Karpas-422 (cell line): ENCODE results near the gene TOB1. TPM values are rescaled to one million over a fixed set of nuclear protein-coding genes. Genes with fewer than 3 reads are reported as not detected.
"Not testable (repeated sequence)": the region's sequence is repeated elsewhere in the genome, so short reads cannot be mapped to it uniquely, and the experiment has no call there.

ENCODE experiments used
- DNase-seq: peaks from one replicate; pipeline ENCODE4 v3.0.0-alpha.2; 2015
- H2AFZ ChIP-seq: fragments of 200-600 bp; sonication (generic); 2 replicates; pipeline ENCODE4 v1.6.1; 2014; ENCODE audit warnings: antibody characterized with exemption, low read length, mixed read lengths
- H3K27ac ChIP-seq: fragments of 200-600 bp; sonication (generic); 2 replicates; pipeline ENCODE4 v1.5.1; 2014; ENCODE audit warnings: mild to moderate bottlenecking, low read length, moderate library complexity
- H3K27me3 ChIP-seq: fragments of 200-600 bp; sonication (generic); 2 replicates; pipeline ENCODE4 v1.6.1; 2014; ENCODE audit warnings: low read length, mixed read lengths
- H3K36me3 ChIP-seq: fragments of 200-600 bp; sonication (generic); 2 replicates; pipeline ENCODE4 v1.6.1; 2014; ENCODE audit warnings: low read length, mixed read lengths; ENCODE audit not compliant: insufficient read depth
- H3K4me1 ChIP-seq: fragments of 200-600 bp; sonication (generic); 2 replicates; pipeline ENCODE4 v1.6.1; 2014; ENCODE audit warnings: mild to moderate bottlenecking, low read length, mixed read lengths
- H3K4me2 ChIP-seq: fragments of 200-600 bp; sonication (generic); 2 replicates; pipeline ENCODE4 v1.6.1; 2014; ENCODE audit warnings: low read length, low read depth, mild to moderate bottlenecking; ENCODE audit not compliant: poor library complexity, severe bottlenecking
- H3K4me3 ChIP-seq: fragments of 200-600 bp; sonication (generic); 2 replicates; pipeline ENCODE4 v1.5.1; 2014; ENCODE audit warnings: mild to moderate bottlenecking, antibody characterized with exemption, low read length, mixed read lengths
- H3K79me2 ChIP-seq: fragments of 200-600 bp; sonication (generic); 2 replicates; pipeline ENCODE4 v1.6.1; 2014; ENCODE audit warnings: mild to moderate bottlenecking, low read length, mixed read lengths
- H3K9ac ChIP-seq: fragments of 200-600 bp; sonication (generic); 2 replicates; pipeline ENCODE4 v1.6.0; 2014; ENCODE audit warnings: low read length
- H3K9me2 ChIP-seq: fragments of 200-600 bp; sonication (generic), shearing (Covaris generic); replicated peaks from 2 replicates; pipeline ENCODE4 v1.6.0; 2014; ENCODE audit warnings: mild to moderate bottlenecking, low read length, moderate library complexity; ENCODE audit not compliant: insufficient read depth
- H3K9me3 ChIP-seq: fragments of 300-700, 200-600 bp; sonication (generic); 2 replicates; pipeline ENCODE4 v1.6.1; 2014; ENCODE audit warnings: low read length, mixed read lengths
- H4K20me1 ChIP-seq: fragments of 200-600 bp; sonication (generic); 2 replicates; pipeline ENCODE4 v1.6.1; 2014; ENCODE audit warnings: mild to moderate bottlenecking, antibody characterized with exemption, low read length, low read depth; ENCODE audit not compliant: insufficient read depth
- total RNA-seq: library from RNA; depleted of rRNA; stranded (reverse); fragments of >200 nt; shearing (Covaris generic); gene quantifications from 2 replicates; pipeline ENCODE4 v1.2.3, GENCODE V29; 2014; ENCODE audit warnings: low replicate concordance

TOB1 gene
- total RNA-seq, 1 experiment from 2014 or later: 25.9 TPM

DNA sequence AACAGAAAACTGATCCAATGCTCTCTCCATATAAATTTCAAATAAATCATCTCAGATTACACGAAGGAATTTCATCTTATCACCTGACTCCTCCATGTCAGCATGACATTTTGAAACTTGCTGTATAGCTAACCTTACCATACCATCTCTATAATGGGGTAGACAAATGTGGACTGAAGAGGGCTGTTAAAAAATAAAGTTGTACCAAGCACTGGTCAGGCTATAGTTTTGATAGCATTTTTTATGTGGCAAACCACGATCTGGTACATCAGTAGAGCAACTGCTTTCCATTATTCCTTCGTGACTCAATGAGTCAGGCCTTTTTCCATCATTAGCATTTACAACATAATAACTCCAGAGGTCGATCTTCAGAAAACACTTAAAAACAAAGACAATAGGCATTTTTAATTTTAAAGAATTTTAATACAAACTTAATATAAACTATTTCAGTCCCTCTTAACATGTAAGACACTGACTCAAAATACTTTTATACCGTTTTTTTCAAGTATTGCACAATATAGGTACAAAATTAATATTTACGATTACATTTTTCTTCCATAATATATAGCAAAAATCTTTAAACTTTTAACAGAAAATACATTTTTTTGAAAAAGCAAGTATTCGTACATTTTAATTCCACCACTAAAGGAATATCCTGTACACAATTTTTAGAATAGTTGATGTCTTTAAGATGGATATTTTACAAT, 4.2 kb downstream of the TOB1 start:
- Histone ChIP-seq H3K79me2 (peaks cover 20% of the 10 kb centered on the region), H3K36me3 (peaks cover 23% of the 10 kb centered on the region), H3K9me2 (no peaks in the 10 kb centered on the region), H3K4me1 (peaks cover 14% of the 10 kb centered on the region), H3K27ac (no peak overlapping the region), H3K4me3 (no peak overlapping the region), H3K4me2 (no peak overlapping the region), H4K20me1 (peaks cover 35% of the 10 kb centered on the region), H3K9ac (no peak overlapping the region), H3K9me3 (no peaks in the 10 kb centered on the region), H3K27me3 (no peaks in the 10 kb centered on the region), H2AFZ (no peak overlapping the region)
- no peak for DNase-seq

- H3K79me2 ChIP-seq: peaks cover 20% of the 10 kb centered on the region
- no peak overlapping the region for H3K4me2 ChIP-seq
- no peaks in the 10 kb centered on the region for H3K27me3 ChIP-seq
- peaks cover 23% of the 10 kb centered on the region for H3K36me3 ChIP-seq
- no peak overlapping the region for H3K4me3 ChIP-seq
- H3K9ac ChIP-seq: no peak overlapping the region
- peaks cover 35% of the 10 kb centered on the region for H4K20me1 ChIP-seq
- H3K4me1 ChIP-seq: peaks cover 12% of the 10 kb centered on the region
- no peaks in the 10 kb centered on the region for H3K9me3 ChIP-seq
- no peak overlapping the region for H2AFZ ChIP-seq
- DNase-seq: no peak
- no peaks in the 10 kb centered on the region for H3K9me2 ChIP-seq
- no peak overlapping the region for H3K27ac ChIP-seq
Observed at GRCh38 chr17:50861334-50861676, 4.8 kb downstream of the TOB1 start.

DNA sequence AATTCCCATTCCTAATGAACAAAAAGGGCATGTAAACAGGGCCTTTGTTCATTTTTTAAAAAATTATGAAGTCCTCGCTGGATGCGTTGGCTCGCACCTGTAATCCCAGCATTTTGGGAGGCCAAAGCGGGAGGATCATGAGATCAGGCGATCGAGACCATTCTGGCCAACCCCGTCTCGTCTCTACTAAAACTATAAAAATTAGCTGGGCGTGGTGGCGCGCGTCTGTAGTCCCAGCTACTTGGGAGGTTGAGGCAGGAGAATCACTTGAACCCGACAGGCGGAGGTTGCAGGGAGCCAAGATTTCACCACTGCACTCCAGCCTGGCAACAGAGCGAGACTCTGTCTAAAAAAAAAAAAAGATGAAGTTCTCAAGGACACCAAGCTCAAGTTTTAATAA, 6.4 kb downstream of the TOB1 start:
- peaks cover 12% of the 10 kb centered on the region for H3K79me2 ChIP-seq
- not testable (repeated sequence) for H3K9me2 ChIP-seq, H3K9ac ChIP-seq, H2AFZ ChIP-seq, H3K9me3 ChIP-seq, H3K27ac ChIP-seq, H3K4me1 ChIP-seq, H3K4me2 ChIP-seq, H3K4me3 ChIP-seq, H3K27me3 ChIP-seq, DNase-seq
- H4K20me1 ChIP-seq: peaks cover 28% of the 10 kb centered on the region
- H3K36me3 ChIP-seq: peaks cover 23% of the 10 kb centered on the region

- H3K4me2 ChIP-seq: no peak overlapping the region
- H3K9me2 ChIP-seq: no peaks in the 10 kb centered on the region
- H3K27ac ChIP-seq: no peak overlapping the region
- H2AFZ ChIP-seq: no peak overlapping the region
- H4K20me1 ChIP-seq: peaks cover 18% of the 10 kb centered on the region
- H3K36me3 ChIP-seq: peaks cover 19% of the 10 kb centered on the region
- no peak overlapping the region for H3K4me3 ChIP-seq
- H3K9me3 ChIP-seq: no peaks in the 10 kb centered on the region
- no peak overlapping the region for H3K9ac ChIP-seq
- H3K27me3 ChIP-seq: no peaks in the 10 kb centered on the region
- H3K79me2 ChIP-seq: peaks cover 1% of the 10 kb centered on the region; the same call in 1 of the 2 replicates
- no peaks in the 10 kb centered on the region for H3K4me1 ChIP-seq
- DNase-seq: no peak
Observed at GRCh38 chr17:50858486-50859225, 7.5 kb downstream of the TOB1 start.

GRCh38 chr17:50856431-50856830, 9.7 kb downstream of the TOB1 start:
- Histone ChIP-seq H3K9me3 (no peaks in the 10 kb centered on the region), H3K4me3 (no peak overlapping the region), H3K36me3 (no peaks in the 10 kb centered on the region; the same call in 1 of the 2 replicates), H3K4me2 (no peak overlapping the region), H3K9ac (no peak overlapping the region), H3K9me2 (no peaks in the 10 kb centered on the region), H3K79me2 (no peaks in the 10 kb centered on the region), H3K27ac (no peak overlapping the region), H4K20me1 (0 out of 2 replicates have a peak, but pooled peaks cover 2% of the 10 kb centered on the region), H3K27me3 (no peaks in the 10 kb centered on the region), H2AFZ (no peak overlapping the region), H3K4me1 (peaks cover 12% of the 10 kb centered on the region)
- no peak for DNase-seq

GRCh38 chr17:50855708-50856330, 10.3 kb downstream of the TOB1 start:
- H3K4me1 ChIP-seq: peaks cover 12% of the 10 kb centered on the region
- no peak overlapping the region for H2AFZ ChIP-seq
- H3K79me2 ChIP-seq: no peaks in the 10 kb centered on the region
- H4K20me1 ChIP-seq: no peaks in the 10 kb centered on the region
- no peaks in the 10 kb centered on the region for H3K9me3 ChIP-seq
- H3K9ac ChIP-seq: no peak overlapping the region
- no peak overlapping the region for H3K4me2 ChIP-seq
- H3K4me3 ChIP-seq: no peak overlapping the region
- no peaks in the 10 kb centered on the region for H3K9me2 ChIP-seq
- no peak for DNase-seq
- H3K27ac ChIP-seq: no peak overlapping the region
- H3K36me3 ChIP-seq: no peaks in the 10 kb centered on the region
- H3K27me3 ChIP-seq: no peaks in the 10 kb centered on the region

DNA sequence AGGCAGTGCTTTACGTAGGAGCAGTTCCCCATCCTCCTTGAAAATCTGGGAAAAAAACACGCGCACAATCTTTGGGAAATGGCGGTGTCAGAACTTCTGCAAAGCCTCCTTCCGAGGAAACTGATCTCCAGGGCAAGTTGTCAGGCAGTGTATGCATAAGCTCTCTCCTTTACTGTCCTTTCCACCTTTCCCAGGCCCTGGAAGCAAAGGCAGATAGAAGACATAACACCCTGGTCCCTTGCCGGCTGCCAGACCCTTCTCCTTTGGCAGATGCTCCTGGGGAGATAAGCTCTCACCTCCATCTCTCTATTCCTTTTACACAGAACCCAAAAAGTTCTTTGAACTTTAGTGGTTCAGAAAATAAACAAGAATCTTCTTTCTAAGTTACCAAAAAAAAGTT, 12.4 kb downstream of the TOB1 start:
- Histone ChIP-seq H3K27ac (no peak overlapping the region), H3K36me3 (no peaks in the 10 kb centered on the region), H3K9me2 (no peaks in the 10 kb centered on the region), H3K9me3 (no peaks in the 10 kb centered on the region), H2AFZ (no peak overlapping the region), H3K27me3 (no peaks in the 10 kb centered on the region), H4K20me1 (no peaks in the 10 kb centered on the region), H3K4me1 (peaks cover 12% of the 10 kb centered on the region), H3K9ac (no peak overlapping the region), H3K4me3 (no peak overlapping the region), H3K79me2 (no peaks in the 10 kb centered on the region), H3K4me2 (no peak overlapping the region)
- DNase-seq: no peak

DNA sequence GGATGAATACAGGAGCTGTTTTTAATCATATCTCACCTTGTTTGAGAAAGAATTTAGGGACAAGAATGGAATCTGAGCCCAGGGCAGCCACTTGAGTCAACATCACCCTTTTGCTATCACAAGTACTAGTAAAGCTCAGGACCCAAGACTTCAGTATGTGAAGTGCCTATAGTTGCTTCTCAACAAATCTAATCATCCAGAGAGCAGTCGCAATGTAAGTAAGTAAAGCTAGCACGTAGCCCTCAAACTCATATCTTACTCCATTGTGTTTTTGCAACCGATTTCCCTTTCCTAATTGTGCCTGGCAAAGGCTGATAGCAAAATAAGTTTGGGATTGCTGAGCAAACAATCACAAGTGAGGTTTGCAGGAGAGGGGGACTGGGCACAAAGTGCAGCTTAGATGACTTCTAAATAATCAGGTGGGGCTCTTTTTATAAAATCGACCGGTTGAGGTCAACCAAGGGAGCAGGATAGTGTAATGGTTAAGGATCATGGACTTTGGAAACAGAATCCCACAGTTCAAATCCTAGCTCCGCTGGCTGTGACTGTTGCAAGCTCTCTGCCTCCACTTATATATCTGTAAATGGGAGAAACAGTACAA, 13.0 kb downstream of the TOB1 start:
- H3K36me3 ChIP-seq: no peaks in the 10 kb centered on the region
- no peak overlapping the region for H3K4me3 ChIP-seq
- no peak overlapping the region for H2AFZ ChIP-seq
- DNase-seq: no peak
- H3K9me2 ChIP-seq: no peaks in the 10 kb centered on the region
- no peaks in the 10 kb centered on the region for H3K27me3 ChIP-seq
- peaks cover 12% of the 10 kb centered on the region for H3K4me1 ChIP-seq
- H3K4me2 ChIP-seq: no peak overlapping the region
- H3K9me3 ChIP-seq: no peaks in the 10 kb centered on the region
- H3K9ac ChIP-seq: no peak overlapping the region
- no peaks in the 10 kb centered on the region for H4K20me1 ChIP-seq
- H3K79me2 ChIP-seq: no peaks in the 10 kb centered on the region
- H3K27ac ChIP-seq: no peak overlapping the region
